ENCODE data around the gene GM2A. TPM values are rescaled to one million over a fixed set of nuclear protein-coding genes. Genes with fewer than 3 reads are reported as not detected.
A peak's percentile ranks its signal among the peaks of the same experiment; 100 is the strongest.

GM2A gene
- total and polyA plus RNA-seq, 2 of the 8 experiments (the other 6 are each of a cell fraction or from before 2014, with no cell fraction given): 18.5 to 32.2 TPM

DNA sequence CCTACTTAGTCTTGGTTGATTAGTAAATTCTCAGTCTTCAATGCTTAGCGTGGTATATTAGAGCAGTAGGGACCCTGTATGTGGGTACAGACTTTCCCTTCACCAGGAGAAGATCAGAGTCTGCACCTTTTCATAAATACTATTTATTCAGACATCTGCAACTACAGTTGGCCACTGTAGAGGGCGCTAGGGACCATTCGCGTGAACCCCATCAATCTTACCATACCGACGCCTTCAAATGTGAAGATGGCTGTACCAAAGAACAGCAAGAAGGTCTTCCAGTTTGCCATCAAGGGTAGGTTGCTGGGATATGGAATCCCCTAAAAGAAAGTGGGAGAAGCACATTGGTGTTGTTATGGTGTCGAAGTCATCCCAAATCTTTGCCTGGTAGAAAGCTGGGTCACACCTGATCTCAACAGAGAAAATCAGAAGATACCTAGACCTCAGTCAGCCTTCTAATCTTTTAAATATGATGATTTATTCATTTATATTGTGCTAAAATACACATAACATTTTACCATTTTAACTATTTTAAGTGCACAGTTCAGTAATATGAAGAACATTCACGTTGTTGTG is 31.5 kb downstream of the GM2A start:
- FAIRE-seq: peak; percentile 13
- Histone ChIP-seq H4K8ac (ENCODE audit: extremely low read depth, insufficient read depth, low read length) (no peak overlapping the region), H3K9me3 (ENCODE audit: insufficient read depth in 2 of 2, low read depth in 1 of 2, low read length in 1 of 2) (no peaks in the 10 kb centered on the region), H2AFZ (ENCODE audit: low read length) (no peak overlapping the region), H2BK15ac (ENCODE audit: low read length) (no peak overlapping the region), H3K4me2 (ENCODE audit: insufficient read depth in 1 of 2, low read depth in 2 of 2, low read length in 2 of 2) (no peak overlapping the region), H4K91ac (replicated peaks; ENCODE audit: insufficient read length, low read length) (no peak overlapping the region), H2BK12ac (ENCODE audit: low read depth, low read length) (no peak overlapping the region), H4K5ac (ENCODE audit: insufficient read length, low read depth, low read length) (no peak overlapping the region), H3K14ac (ENCODE audit: insufficient read length) (no peak overlapping the region), H3K9ac (replicated peaks in 1 of 4; ENCODE audit: extremely low read depth in 1 of 4, low read depth in 3 of 4, low read length in 3 of 4) (no peak overlapping the region), H3K18ac (ENCODE audit: extremely low read depth, low read length) (no peak overlapping the region), H3K36me3 (ENCODE audit: control insufficient read depth in 2 of 4, insufficient read depth in 4 of 4, low read length in 3 of 4) (no peaks in the 10 kb centered on the region), H2BK20ac (ENCODE audit: low read length) (no peak overlapping the region), H3K79me1 (ENCODE audit: low read depth, low read length) (no peaks in the 10 kb centered on the region), H3K56ac (replicated peaks; ENCODE audit: insufficient read length, low read depth, low read length) (no peak overlapping the region), H2AK5ac (ENCODE audit: low read depth, low read length) (no peak overlapping the region), H3K27me3 (replicated peaks in 1 of 4; ENCODE audit: control insufficient read depth in 3 of 4, extremely low read depth in 1 of 4, insufficient read depth in 3 of 4, low read length in 3 of 4) (no peaks in the 10 kb centered on the region), H2BK120ac (replicated peaks; ENCODE audit: low read depth, low read length) (no peak overlapping the region), H3K27ac (ENCODE audit: low read depth, low read length) (no peak overlapping the region), H3K23ac (ENCODE audit: insufficient read length) (no peak overlapping the region), H3K4me3 (ENCODE audit: extremely low read depth in 1 of 4, insufficient read depth in 2 of 4, low read depth in 3 of 4, low read length in 4 of 4) (no peak overlapping the region), H3K4ac (replicated peaks; ENCODE audit: insufficient read length, low read depth, low read length) (no peak overlapping the region), H4K20me1 (replicated peaks in 1 of 2; ENCODE audit: control insufficient read depth in 1 of 2, insufficient read depth in 2 of 2, low read length in 2 of 2) (no peaks in the 10 kb centered on the region), H3K23me2 (ENCODE audit: low read depth, low read length) (no peaks in the 10 kb centered on the region), H3K79me2 (ENCODE audit: control insufficient read depth in 1 of 2, insufficient read depth in 2 of 2, low read length in 2 of 2) (no peaks in the 10 kb centered on the region), H2BK5ac (ENCODE audit: low read depth, low read length) (no peak overlapping the region), H3K4me1 (replicated peaks in 1 of 4; ENCODE audit: control insufficient read depth in 3 of 4, insufficient read depth in 4 of 4, low read length in 3 of 4) (peaks cover 0 to 6% (median 3%) of the 10 kb centered on the region in 4 experiments; a peak in 2 of 7 replicates)
- WGBS, 2 experiments (ENCODE audit: extremely low coverage in 1 of 2, insufficient coverage in 1 of 2, insufficient read length in 1 of 2, insufficient replicate concordance in 2 of 2, low coverage in 1 of 2, low lambda C conversion rate in 2 of 2, missing lambda C conversion rate in 1 of 2): 35% methylated on average over 8 of the region's 8 CpGs; no CpG with 5 or more reads in 1 of the 2 experiments
- DNase-seq (ENCODE audit: low read depth in 1 of 2, low spot score in 2 of 2): peak in 1 of 2 experiments; percentile 55
- POLR2A ChIA-PET (ENCODE audit: partially characterized antibody): no interaction called here
- CTCF ChIA-PET (ENCODE audit: partially characterized antibody): interaction anchor here (0.6 to 6.1 kb wide), 21 partner anchors 8 to 344 kb away, joined by 3 to 45 read pairs (median 3); partner anchors contain the start of gene SLC36A1
- TF ChIP-seq SIN3A (conservative IDR thresholded peaks at IDR 0.05 in 1 of 2, IDR thresholded peaks at IDR 0.05 in 1 of 2; ENCODE audit: low read depth in 1 of 2, low read length in 2 of 2) (no peak), KDM1A (IDR thresholded peaks at IDR 0.05; ENCODE audit: borderline replicate concordance, low read length) (no peak), JUN (IDR thresholded peaks at IDR 0.05; ENCODE audit: low read depth, low read length) (no peak), CBX5 (IDR thresholded peaks at IDR 0.05; ENCODE audit: low read depth, low read length) (no peak), YY1 (IDR thresholded peaks at IDR 0.05; ENCODE audit: low read depth, low read length) (peak; percentile 29; the same call in 1 of the 2 replicates), JUND (IDR thresholded peaks at IDR 0.05; ENCODE audit: low read length) (no peak), TBP (IDR thresholded peaks at IDR 0.05; ENCODE audit: low read depth, low read length) (no peak), GABPA (IDR thresholded peaks at IDR 0.05; ENCODE audit: borderline replicate concordance, insufficient read depth, low read length) (no peak)
- TF ChIP-seq, protein P1, sequence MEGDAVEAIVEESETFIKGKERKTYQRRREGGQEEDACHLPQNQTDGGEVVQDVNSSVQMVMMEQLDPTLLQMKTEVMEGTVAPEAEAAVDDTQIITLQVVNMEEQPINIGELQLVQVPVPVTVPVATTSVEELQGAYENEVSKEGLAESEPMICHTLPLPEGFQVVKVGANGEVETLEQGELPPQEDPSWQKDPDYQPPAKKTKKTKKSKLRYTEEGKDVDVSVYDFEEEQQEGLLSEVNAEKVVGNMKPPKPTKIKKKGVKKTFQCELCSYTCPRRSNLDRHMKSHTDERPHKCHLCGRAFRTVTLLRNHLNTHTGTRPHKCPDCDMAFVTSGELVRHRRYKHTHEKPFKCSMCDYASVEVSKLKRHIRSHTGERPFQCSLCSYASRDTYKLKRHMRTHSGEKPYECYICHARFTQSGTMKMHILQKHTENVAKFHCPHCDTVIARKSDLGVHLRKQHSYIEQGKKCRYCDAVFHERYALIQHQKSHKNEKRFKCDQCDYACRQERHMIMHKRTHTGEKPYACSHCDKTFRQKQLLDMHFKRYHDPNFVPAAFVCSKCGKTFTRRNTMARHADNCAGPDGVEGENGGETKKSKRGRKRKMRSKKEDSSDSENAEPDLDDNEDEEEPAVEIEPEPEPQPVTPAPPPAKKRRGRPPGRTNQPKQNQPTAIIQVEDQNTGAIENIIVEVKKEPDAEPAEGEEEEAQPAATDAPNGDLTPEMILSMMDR (IDR thresholded peaks at IDR 0.05; ENCODE audit: control extremely low read depth in 1 of 3, insufficient read depth in 1 of 3, low read depth in 1 of 3, low read length in 3 of 3): peak; percentile 65 to 80 (median 76)
- TF ChIP-seq, protein P2, sequence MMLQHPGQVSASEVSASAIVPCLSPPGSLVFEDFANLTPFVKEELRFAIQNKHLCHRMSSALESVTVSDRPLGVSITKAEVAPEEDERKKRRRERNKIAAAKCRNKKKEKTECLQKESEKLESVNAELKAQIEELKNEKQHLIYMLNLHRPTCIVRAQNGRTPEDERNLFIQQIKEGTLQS (IDR thresholded peaks at IDR 0.05; ENCODE audit: insufficient read depth, low read depth, low read length): no peak
